ENCODE measurements around the gene EXOC1.

DNA sequence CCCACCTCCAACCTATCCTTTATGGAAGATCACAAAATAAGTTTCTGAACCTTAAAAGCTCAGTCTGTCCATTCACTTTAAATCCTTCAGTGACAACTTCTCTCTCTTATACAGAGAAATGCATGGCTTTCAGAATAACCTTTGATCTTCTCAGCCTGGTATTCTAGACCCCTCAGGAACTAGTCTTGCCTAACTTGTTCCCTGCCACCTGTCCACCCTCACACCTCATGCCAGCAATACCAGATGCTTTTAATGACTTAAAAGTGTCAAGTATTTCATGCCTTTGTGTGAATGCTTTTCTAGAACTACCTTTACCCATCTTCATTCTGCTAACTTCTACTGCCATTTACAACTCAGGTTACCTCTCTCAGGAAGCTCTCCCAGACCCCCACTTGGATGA, 26.5 kb upstream of the EXOC1 start:
- TF ChIP-seq, protein P1, sequence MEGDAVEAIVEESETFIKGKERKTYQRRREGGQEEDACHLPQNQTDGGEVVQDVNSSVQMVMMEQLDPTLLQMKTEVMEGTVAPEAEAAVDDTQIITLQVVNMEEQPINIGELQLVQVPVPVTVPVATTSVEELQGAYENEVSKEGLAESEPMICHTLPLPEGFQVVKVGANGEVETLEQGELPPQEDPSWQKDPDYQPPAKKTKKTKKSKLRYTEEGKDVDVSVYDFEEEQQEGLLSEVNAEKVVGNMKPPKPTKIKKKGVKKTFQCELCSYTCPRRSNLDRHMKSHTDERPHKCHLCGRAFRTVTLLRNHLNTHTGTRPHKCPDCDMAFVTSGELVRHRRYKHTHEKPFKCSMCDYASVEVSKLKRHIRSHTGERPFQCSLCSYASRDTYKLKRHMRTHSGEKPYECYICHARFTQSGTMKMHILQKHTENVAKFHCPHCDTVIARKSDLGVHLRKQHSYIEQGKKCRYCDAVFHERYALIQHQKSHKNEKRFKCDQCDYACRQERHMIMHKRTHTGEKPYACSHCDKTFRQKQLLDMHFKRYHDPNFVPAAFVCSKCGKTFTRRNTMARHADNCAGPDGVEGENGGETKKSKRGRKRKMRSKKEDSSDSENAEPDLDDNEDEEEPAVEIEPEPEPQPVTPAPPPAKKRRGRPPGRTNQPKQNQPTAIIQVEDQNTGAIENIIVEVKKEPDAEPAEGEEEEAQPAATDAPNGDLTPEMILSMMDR (conservative IDR thresholded peaks at IDR 0.05; ENCODE audit: low read length) = no peak
- no peak for TF ChIP-seq EZH2phosphoT487 (IDR thresholded peaks at IDR 0.05; ENCODE audit: borderline replicate concordance, low read depth, low read length)
